RPMI8226 (cell line): ENCODE data around the gene OR6S1.
"Not testable (repeated sequence)": the region's sequence is repeated elsewhere in the genome, so short reads cannot be mapped to it uniquely, and the experiment has no call there.

Source experiments
- DNase-seq: peaks from one replicate; pipeline ENCODE4 v3.0.0-alpha.2; 2015

Gene OR6S1

DNA sequence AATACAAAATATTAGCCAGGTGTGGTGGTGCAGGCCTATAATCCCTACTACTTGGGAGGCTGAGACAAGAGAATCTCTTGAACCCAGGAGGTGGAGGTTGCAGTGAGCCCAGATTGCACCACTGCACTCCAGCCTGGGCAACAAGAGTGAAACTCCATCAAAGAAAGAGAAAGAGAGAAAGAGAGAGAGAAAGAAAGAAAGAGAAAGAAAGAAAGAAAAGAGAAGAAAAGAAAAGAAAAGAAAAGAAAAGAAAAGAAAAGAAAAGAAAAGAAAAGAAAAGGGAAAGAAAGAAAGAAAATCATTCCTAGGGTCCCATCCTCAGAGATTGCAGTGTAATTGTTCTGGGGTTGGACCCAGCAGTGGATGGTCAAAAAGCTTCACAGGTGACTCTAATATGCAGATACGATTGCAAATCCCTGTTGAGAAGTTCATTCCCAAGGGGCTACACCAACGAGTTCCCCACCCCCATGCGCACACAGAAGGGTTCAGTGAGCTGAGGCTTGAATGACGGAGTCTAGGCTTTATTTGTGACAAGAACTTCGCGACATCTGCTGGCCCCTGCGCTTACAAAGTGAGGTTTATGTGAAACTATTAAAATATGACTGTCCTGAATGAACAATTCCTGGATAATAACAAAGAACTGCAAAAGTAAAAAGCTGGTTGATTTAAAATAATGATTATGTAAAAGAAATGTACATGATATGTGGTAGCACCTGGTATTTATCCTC lies 32.9 kb downstream of the OR6S1 start:
- no peak for DNase-seq

DNA sequence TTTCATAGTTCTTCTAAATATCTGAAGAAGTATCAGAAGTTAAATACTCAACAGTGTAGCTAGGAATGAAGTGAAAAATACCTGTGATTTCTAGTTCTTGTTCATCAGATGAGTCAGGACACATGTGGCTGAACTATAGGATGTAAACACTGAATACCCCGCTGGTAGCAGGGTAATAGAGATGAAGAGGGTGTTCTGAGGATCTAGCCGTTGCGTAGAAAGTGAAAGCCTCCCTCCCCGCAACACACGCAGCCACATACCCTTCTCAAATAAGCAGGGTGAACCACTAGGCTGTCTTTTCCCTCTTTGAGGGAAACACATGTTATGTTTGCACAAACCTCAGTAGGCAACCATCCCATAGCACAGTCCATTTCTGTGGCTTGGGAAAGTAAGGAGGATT lies 33.9 kb downstream of the OR6S1 start:
- DNase-seq, result no peak

GRCh38 chr14:20606902-20607242 lies 34.6 kb downstream of the OR6S1 start:
- DNase-seq, result no peak

GRCh38 chr14:20606190-20606901 lies 35.1 kb downstream of the OR6S1 start:
- DNase-seq, result no peak

DNA sequence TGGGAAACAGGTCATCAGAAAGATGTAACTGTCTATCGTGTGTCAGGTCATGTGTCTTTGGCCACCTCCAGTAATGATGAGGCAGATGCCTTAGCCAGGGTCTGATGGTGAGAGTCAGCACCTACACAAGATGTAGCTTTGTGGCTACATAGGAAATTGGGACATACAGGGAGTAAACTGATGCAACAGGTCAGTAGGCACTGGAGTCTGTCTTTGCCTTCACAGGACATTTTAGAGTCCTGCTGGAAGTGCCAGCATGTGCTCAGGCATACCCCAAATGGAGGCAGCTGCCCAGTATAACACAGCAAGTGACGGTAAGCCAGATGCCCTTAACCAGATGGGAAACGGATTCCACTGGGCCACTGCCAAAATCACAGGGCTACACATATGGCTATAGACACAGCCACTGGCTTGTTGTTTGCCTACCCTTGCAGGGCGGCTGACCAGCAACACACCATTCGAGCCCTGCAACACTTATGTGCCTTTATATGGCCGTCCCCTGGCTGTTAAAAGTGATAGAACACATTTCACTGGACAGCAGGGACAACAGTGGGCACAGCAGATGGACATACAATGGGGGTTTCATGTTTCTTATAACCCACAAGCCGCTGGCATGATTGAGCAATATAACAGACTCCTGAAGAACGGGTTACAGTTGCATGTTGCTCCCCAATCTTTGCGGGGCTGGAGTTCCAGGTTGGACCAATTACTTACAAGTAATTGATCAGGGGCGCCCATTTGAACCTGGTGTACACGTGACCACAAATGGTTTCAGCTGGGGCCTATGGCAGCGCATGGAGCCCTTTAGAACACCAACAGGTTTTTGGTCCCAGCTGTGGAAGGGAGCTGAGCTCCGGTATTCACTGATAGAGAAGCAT lies 37.4 kb downstream of the OR6S1 start:
- DNase-seq, result no peak

DNA sequence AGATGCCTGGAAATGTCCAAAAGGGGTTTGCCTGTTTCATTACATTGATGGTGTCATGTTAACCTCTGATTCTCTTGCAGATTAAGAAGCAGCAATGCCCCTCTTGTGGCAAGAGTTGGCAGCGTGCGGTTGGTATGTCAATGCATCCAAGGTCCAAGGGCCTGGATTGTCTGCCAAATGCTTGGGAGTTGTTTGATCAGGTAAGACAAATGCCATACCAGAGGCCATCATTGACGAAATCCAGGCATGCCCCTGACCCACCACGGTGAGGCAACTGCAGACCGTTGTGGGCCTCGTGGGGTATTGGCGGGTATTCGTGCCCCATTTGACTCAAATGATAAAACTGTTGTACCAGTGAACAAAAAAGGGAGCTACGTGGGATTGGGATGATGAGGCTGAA lies 38.9 kb downstream of the OR6S1 start:
- no peak for DNase-seq

- DNase-seq, result no peak
Measured at GRCh38 chr14:20601522-20601921, 40.0 kb downstream of the OR6S1 start.

DNA sequence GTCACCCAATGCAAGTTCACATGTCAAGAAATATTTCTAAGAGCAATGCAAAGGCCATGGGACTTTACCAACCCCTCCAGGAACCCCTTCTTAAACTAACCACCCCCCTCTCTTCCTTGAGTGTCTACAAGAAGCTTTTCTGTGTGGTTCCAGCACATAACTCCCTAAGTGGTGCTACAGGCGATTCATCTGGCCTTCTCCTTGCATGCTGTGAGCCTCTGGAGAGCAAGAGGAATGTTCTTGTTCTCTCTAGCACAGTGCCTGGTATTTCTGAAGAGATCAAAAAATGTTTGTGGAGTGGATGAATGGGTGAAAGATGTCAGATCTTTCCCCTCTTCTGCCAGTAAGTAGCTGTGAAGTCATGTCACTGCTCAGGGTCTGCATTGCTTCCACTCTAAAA lies 44.4 kb downstream of the OR6S1 start:
- no peak for DNase-seq

GRCh38 chr14:20595726-20596125 lies 45.8 kb downstream of the OR6S1 start:
- not testable (repeated sequence) for DNase-seq

GRCh38 chr14:20592574-20592973 lies 48.9 kb downstream of the OR6S1 start:
- DNase-seq, result no peak

DNA sequence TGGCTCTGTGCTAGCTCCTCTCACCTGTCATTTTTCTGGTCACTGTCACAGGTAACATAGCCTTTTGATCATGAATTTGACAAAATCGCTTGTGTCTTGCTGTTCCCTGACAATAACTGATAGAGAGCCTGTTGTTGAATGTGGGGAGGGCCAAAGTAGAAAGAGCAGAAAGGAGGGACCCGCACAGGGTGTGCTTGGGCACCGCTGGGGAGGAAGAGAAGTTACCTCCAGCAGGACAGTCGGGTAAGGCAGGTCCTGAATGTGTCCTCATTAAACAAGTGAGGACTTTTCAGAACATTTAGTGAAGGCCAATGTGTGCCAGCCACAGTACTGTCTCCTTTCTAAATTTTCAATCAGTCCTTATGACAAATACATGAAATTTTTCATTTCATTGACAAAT lies 50.3 kb downstream of the OR6S1 start, which contains the start of gene RNASE12:
Gene RNASE12, minus strand, starts transcription at position 142 of the 400 bp plus-strand sequence. CDS start 653 bp downstream, outside the sequence.
- no peak for DNase-seq
